Activated T-cell treated with anti-CD3 and anti-CD28 coated beads, Interleukin-2, amount 50 U/mL, for 48 hours (primary cell): Measurements from ENCODE around the gene ZC3H7B.
A peak's percentile ranks its signal among the peaks of the same experiment; 100 is the strongest.
"Not testable (repeated sequence)": the region's sequence is repeated elsewhere in the genome, so short reads cannot be mapped to it uniquely, and the experiment has no call there.

Source experiments
- DNase-seq, 2 experiments: peaks; one replicate each; pipeline ENCODE4 v3.0.0-alpha.2; 2020

ZC3H7B gene

GRCh38 chr22:41301085-41302020 lies at the start of gene ZC3H7B:
Gene ZC3H7B (plus strand): TSS chr22:41301525. CDS start chr22:41320661, 19,136 bp downstream.
- peak; percentile 86 to 89 for DNase-seq

- no peak for DNase-seq
Measured at GRCh38 chr22:41252365-41252764, 49.0 kb upstream of the ZC3H7B start.

GRCh38 chr22:41254230-41254629 lies 47.1 kb upstream of the ZC3H7B start:
- DNase-seq: no peak

GRCh38 chr22:41256254-41257253 lies 44.8 kb upstream of the ZC3H7B start:
- DNase-seq: no peak

GRCh38 chr22:41257696-41258095 lies 43.6 kb upstream of the ZC3H7B start:
- DNase-seq: no peak

GRCh38 chr22:41259756-41260155 lies 41.6 kb upstream of the ZC3H7B start:
- not testable (repeated sequence) for DNase-seq

GRCh38 chr22:41260871-41261270 lies 40.5 kb upstream of the ZC3H7B start:
- DNase-seq: no peak

GRCh38 chr22:41261541-41262249 lies 39.6 kb upstream of the ZC3H7B start:
- DNase-seq: no peak

GRCh38 chr22:41262250-41262765 lies 39.0 kb upstream of the ZC3H7B start:
- DNase-seq: no peak

- DNase-seq: no peak
Measured at GRCh38 chr22:41263704-41264103, 37.6 kb upstream of the ZC3H7B start.

- DNase-seq: no peak
Measured at GRCh38 chr22:41264408-41264941, 36.9 kb upstream of the ZC3H7B start.

- DNase-seq: no peak
Measured at GRCh38 chr22:41267958-41268357, 33.4 kb upstream of the ZC3H7B start.

- DNase-seq: no peak
Measured at GRCh38 chr22:41271787-41272186, 29.5 kb upstream of the ZC3H7B start.

- DNase-seq: no peak
Measured at GRCh38 chr22:41273128-41273527, 28.2 kb upstream of the ZC3H7B start.

- DNase-seq: no peak
Measured at GRCh38 chr22:41274856-41275255, 26.5 kb upstream of the ZC3H7B start.

GRCh38 chr22:41280065-41280464 lies 21.3 kb upstream of the ZC3H7B start:
- DNase-seq: no peak

GRCh38 chr22:41280854-41281253 lies 20.5 kb upstream of the ZC3H7B start:
- DNase-seq: no peak

GRCh38 chr22:41284465-41284864 lies 16.9 kb upstream of the ZC3H7B start:
- DNase-seq: no peak

- peak; percentile 90 to 93 for DNase-seq
Measured at GRCh38 chr22:41285441-41285819, 15.9 kb upstream of the ZC3H7B start.

GRCh38 chr22:41285820-41286638 lies 15.3 kb upstream of the ZC3H7B start, which contains the start of gene RANGAP1:
Gene RANGAP1 (minus strand): TSS chr22:41286187. CDS start chr22:41281044, 5,143 bp downstream.
- peak; percentile 98 to 99 for DNase-seq

- peak; percentile 60 to 61 for DNase-seq
Measured at GRCh38 chr22:41286639-41287091, 14.7 kb upstream of the ZC3H7B start.
